ENCODE data around the gene ACSM6.

GRCh38 chr10:95170790-95171189, 23.2 kb upstream of the ACSM6 start:
- no peak for TF ChIP-seq CTCF (conservative IDR thresholded peaks at IDR 0.05; ENCODE audit: low read length)
- no peak for TF ChIP-seq EZH2phosphoT487 (IDR thresholded peaks at IDR 0.05; ENCODE audit: borderline replicate concordance, low read depth, low read length)

All from OCI-LY7 (cell line).